HG03571 (cell line): Measurements from ENCODE around the gene NUP35.

Source experiments
- ATAC-seq: cut with Tn5 transposase; IDR thresholded peaks from one replicate; pipeline ENCODE4 v1.9.1; 2021; ENCODE audit not compliant: unreplicated experiment

NUP35 gene

GRCh38 chr2:183207110-183207509 is 82.9 kb downstream of the NUP35 start:
- no peak for ATAC-seq

DNA sequence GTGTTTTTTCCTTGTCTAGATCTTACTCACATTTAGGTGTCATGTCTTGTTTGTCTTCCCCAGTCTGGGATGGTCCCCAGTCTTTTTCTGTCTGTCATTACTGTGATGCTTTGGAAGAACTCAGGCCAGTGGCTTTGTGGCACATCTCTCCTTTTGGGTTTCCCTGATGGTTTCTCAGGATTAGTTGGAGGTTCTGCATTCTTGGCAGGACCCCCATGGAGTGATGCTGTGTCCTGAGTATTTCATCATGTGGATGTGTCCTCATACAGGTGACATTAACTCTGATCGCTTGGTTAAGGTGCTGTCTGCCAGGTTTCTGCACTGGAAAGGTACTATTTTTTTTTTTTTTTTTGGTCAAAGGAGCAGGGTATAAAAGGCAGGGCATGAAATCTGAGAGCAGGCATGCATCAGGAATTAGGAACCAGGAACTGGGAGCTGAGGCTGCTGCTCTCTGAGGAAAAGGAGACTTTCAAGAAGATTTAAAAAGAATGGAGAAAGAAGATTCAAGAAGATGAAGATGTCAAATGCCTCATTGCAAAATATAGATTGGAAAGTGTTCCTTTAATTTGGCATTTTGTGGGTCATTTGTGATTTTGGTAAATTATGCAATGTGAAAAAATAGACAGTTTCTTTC is 85.3 kb downstream of the NUP35 start:
- no peak for ATAC-seq
